HepG2 (cell line): ENCODE results near the gene SRBD1.

ENCODE experiments used
- HOXA5 ChIP-seq: sonication (generic); formaldehyde crosslinking; IDR thresholded peaks from 2 replicates; pipeline ENCODE4 v1.4.0; 2020; ENCODE audit warnings: missing genetic modification reagents
- SMC3 ChIP-seq: IDR thresholded peaks from 2 replicates; pipeline ENCODE4 v1.6.1; 2011; ENCODE audit warnings: low read length, improper control_type of control experiment
- ZNF24 ChIP-seq: fragments of 450-650 bp; IDR thresholded peaks from 2 replicates; pipeline ENCODE4 v1.6.1; 2017; ENCODE audit warnings: antibody characterized with exemption, mild to moderate bottlenecking
- TF ChIP-seq, protein P1 (sequence below): sonication (generic); formaldehyde crosslinking; IDR thresholded peaks from 2 replicates; pipeline ENCODE4 v1.5.0; 2020; ENCODE audit warnings: missing genetic modification reagents

DNA sequence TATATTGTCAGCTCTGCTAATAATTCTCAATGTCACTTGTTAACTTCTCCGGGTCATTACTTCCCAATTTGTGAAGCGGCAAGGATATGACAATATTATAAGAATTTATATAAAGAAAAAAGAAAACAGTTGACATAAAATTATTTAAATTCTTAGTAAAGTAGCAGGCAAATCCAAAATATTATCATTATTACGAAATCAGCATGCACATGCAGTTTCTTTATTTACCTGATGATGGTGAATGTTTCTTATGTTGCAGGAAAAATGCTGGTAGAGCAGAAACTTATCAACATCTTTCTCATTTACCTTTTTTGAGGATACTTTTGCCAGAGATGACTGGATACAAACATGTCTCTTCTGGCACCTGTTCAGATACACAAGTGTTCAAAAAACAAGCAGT is 38.1 kb downstream of the SRBD1 start:
- no peak for TF ChIP-seq SMC3
- no peak for TF ChIP-seq HOXA5
- TF ChIP-seq ZNF24, result no peak
- TF ChIP-seq, protein P1, sequence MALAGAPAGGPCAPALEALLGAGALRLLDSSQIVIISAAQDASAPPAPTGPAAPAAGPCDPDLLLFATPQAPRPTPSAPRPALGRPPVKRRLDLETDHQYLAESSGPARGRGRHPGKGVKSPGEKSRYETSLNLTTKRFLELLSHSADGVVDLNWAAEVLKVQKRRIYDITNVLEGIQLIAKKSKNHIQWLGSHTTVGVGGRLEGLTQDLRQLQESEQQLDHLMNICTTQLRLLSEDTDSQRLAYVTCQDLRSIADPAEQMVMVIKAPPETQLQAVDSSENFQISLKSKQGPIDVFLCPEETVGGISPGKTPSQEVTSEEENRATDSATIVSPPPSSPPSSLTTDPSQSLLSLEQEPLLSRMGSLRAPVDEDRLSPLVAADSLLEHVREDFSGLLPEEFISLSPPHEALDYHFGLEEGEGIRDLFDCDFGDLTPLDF (CRISPR knock-in tag), result no peak
